Mammary epithelial cell (primary cell): ENCODE results near the gene CDKAL1.

ENCODE experiments used
- EZH2 ChIP-seq: IDR thresholded peaks from 2 replicates; pipeline ENCODE4 v1.6.1; 2012; ENCODE audit warnings: low read length, inconsistent platforms, borderline replicate concordance
- TF ChIP-seq, protein P1 (sequence below), 2 donors: IDR thresholded peaks in 1 of 2; conservative IDR thresholded peaks in 1 of 2; 2 replicates each; pipeline ENCODE4 v1.5.1; 2011 to 2012; ENCODE audit warnings: inconsistent platforms in 2 of 2, low read length in 2 of 2, mild to moderate bottlenecking in 2 of 2, control low read depth in 1 of 2, low read depth in 1 of 2; ENCODE audit not compliant: insufficient read depth in 1 of 2; ENCODE audit errors: extremely low read depth in 1 of 2

DNA sequence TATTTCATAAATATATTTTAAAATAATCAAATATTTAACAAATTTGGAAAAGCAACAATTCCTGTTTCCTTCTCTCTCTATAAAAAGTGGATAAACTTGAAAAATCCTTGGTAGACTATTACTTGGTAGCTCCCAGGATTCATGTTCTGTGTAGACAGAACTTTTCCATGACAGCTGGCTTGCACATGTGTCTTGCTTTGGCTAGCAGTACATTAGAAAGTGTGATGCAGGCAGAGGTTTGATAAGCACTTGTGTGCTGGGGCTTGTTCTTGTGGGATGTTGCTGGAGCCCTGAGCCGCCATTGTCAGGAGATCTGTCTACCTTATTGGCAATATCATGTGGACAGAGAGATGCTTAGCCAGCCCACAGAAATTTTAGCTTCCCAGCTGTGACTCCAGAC lies 327.2 kb downstream of the CDKAL1 start:
- TF ChIP-seq, protein P1, sequence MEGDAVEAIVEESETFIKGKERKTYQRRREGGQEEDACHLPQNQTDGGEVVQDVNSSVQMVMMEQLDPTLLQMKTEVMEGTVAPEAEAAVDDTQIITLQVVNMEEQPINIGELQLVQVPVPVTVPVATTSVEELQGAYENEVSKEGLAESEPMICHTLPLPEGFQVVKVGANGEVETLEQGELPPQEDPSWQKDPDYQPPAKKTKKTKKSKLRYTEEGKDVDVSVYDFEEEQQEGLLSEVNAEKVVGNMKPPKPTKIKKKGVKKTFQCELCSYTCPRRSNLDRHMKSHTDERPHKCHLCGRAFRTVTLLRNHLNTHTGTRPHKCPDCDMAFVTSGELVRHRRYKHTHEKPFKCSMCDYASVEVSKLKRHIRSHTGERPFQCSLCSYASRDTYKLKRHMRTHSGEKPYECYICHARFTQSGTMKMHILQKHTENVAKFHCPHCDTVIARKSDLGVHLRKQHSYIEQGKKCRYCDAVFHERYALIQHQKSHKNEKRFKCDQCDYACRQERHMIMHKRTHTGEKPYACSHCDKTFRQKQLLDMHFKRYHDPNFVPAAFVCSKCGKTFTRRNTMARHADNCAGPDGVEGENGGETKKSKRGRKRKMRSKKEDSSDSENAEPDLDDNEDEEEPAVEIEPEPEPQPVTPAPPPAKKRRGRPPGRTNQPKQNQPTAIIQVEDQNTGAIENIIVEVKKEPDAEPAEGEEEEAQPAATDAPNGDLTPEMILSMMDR (conservative IDR thresholded peaks at IDR 0.05 in 1 of 2, IDR thresholded peaks at IDR 0.05 in 1 of 2; ENCODE audit: extremely low read depth in 1 of 2, insufficient read depth in 1 of 2, low read depth in 1 of 2, low read length in 2 of 2) = no peak
- TF ChIP-seq EZH2 = no peak
